ENCODE data around the gene ADTRP.

Gene ADTRP

GRCh38 chr6:11705069-11705468, 73.5 kb downstream of the ADTRP start:
- no peaks in the 10 kb centered on the region for H3K79me2 ChIP-seq (ENCODE audit: insufficient read depth, low read length)
- no peak overlapping the region for H3K9ac ChIP-seq (ENCODE audit: low read length)
- H4K20me1 ChIP-seq (ENCODE audit: low read depth, low read length) = no peaks in the 10 kb centered on the region
- no peak overlapping the region for H3K4me3 ChIP-seq (ENCODE audit: insufficient read depth, low read length, poor library complexity, severe bottlenecking)
- no peaks in the 10 kb centered on the region for H3K9me3 ChIP-seq (ENCODE audit: insufficient read depth, low read length)
- no peaks in the 10 kb centered on the region for H3K36me3 ChIP-seq (ENCODE audit: low read length)
- H3F3A ChIP-seq (ENCODE audit: insufficient read depth) = no peaks in the 10 kb centered on the region
- H3K4me2 ChIP-seq (ENCODE audit: low read depth, low read length, poor library complexity, severe bottlenecking) = no peak overlapping the region
- no peak overlapping the region for H2AFZ ChIP-seq (ENCODE audit: low read depth, low read length, severe bottlenecking)
- H3K9me2 ChIP-seq (replicated peaks; ENCODE audit: insufficient read depth, low read length) = no peaks in the 10 kb centered on the region
- H3K27me3 ChIP-seq (ENCODE audit: low read length) = 0 out of 2 replicates have a peak, but pooled peaks cover 3% of the 10 kb centered on the region
- TF ChIP-seq EZH2phosphoT487 (conservative IDR thresholded peaks at IDR 0.05; ENCODE audit: low read length) (no peak), CTCF (IDR thresholded peaks at IDR 0.05; ENCODE audit: insufficient read depth, low read length, poor library complexity, severe bottlenecking) (no peak)
- H3K27ac ChIP-seq (ENCODE audit: low read depth, low read length) = no peak overlapping the region

GRCh38 chr6:11703725-11704124, 74.9 kb downstream of the ADTRP start:
- no peak overlapping the region for H3K27ac ChIP-seq (ENCODE audit: low read depth, low read length)
- H3K79me2 ChIP-seq (ENCODE audit: insufficient read depth, low read length) = no peaks in the 10 kb centered on the region
- H3K27me3 ChIP-seq (ENCODE audit: low read length) = 0 out of 2 replicates have a peak, but pooled peaks cover 3% of the 10 kb centered on the region
- TF ChIP-seq EZH2phosphoT487 (conservative IDR thresholded peaks at IDR 0.05; ENCODE audit: low read length) (no peak), CTCF (IDR thresholded peaks at IDR 0.05; ENCODE audit: insufficient read depth, low read length, poor library complexity, severe bottlenecking) (no peak)
- H2AFZ ChIP-seq (ENCODE audit: low read depth, low read length, severe bottlenecking) = no peak overlapping the region
- no peak overlapping the region for H3K4me3 ChIP-seq (ENCODE audit: insufficient read depth, low read length, poor library complexity, severe bottlenecking)
- no peaks in the 10 kb centered on the region for H3K9me3 ChIP-seq (ENCODE audit: insufficient read depth, low read length)
- no peaks in the 10 kb centered on the region for H3K9me2 ChIP-seq (replicated peaks; ENCODE audit: insufficient read depth, low read length)
- H4K20me1 ChIP-seq (ENCODE audit: low read depth, low read length) = no peaks in the 10 kb centered on the region
- no peaks in the 10 kb centered on the region for H3K36me3 ChIP-seq (ENCODE audit: low read length)
- no peak overlapping the region for H3K4me2 ChIP-seq (ENCODE audit: low read depth, low read length, poor library complexity, severe bottlenecking)
- H3F3A ChIP-seq (ENCODE audit: insufficient read depth) = no peaks in the 10 kb centered on the region
- no peak overlapping the region for H3K9ac ChIP-seq (ENCODE audit: low read length)

GRCh38 chr6:11702500-11703130, 76.0 kb downstream of the ADTRP start:
- Histone ChIP-seq H2AFZ (ENCODE audit: low read depth, low read length, severe bottlenecking) (no peak overlapping the region), H3K9me2 (replicated peaks; ENCODE audit: insufficient read depth, low read length) (no peaks in the 10 kb centered on the region), H3K9ac (ENCODE audit: low read length) (no peak overlapping the region), H3K27me3 (ENCODE audit: low read length) (0 out of 2 replicates have a peak, but pooled peaks cover 3% of the 10 kb centered on the region), H3F3A (ENCODE audit: insufficient read depth) (no peaks in the 10 kb centered on the region), H3K4me3 (ENCODE audit: insufficient read depth, low read length, poor library complexity, severe bottlenecking) (no peak overlapping the region), H3K36me3 (ENCODE audit: low read length) (no peaks in the 10 kb centered on the region), H4K20me1 (ENCODE audit: low read depth, low read length) (no peaks in the 10 kb centered on the region), H3K27ac (ENCODE audit: low read depth, low read length) (no peak overlapping the region), H3K9me3 (ENCODE audit: insufficient read depth, low read length) (no peaks in the 10 kb centered on the region), H3K4me2 (ENCODE audit: low read depth, low read length, poor library complexity, severe bottlenecking) (no peak overlapping the region), H3K79me2 (ENCODE audit: insufficient read depth, low read length) (no peaks in the 10 kb centered on the region)
- TF ChIP-seq EZH2phosphoT487 (conservative IDR thresholded peaks at IDR 0.05; ENCODE audit: low read length) (no peak), CTCF (IDR thresholded peaks at IDR 0.05; ENCODE audit: insufficient read depth, low read length, poor library complexity, severe bottlenecking) (no peak)
